Daoy (cell line): ENCODE results near the gene PARP14. TPM values are rescaled to one million over a fixed set of nuclear protein-coding genes. Genes with fewer than 3 reads are reported as not detected.
"Not testable (repeated sequence)": the region's sequence is repeated elsewhere in the genome, so short reads cannot be mapped to it uniquely, and the experiment has no call there.

Experiments used
- DNase-seq: peaks from one replicate; pipeline ENCODE4 v3.0.0-alpha.2; 2015; ENCODE audit warnings: low read depth
- total RNA-seq: library from RNA; depleted of rRNA; stranded (reverse); fragments of >200 nt; shearing (Covaris generic); gene quantifications from 2 replicates; pipeline ENCODE4 v1.2.3, GENCODE V29; 2014

PARP14 gene
- total RNA-seq, 1 experiment from 2014 or later = 36.9 TPM

DNA sequence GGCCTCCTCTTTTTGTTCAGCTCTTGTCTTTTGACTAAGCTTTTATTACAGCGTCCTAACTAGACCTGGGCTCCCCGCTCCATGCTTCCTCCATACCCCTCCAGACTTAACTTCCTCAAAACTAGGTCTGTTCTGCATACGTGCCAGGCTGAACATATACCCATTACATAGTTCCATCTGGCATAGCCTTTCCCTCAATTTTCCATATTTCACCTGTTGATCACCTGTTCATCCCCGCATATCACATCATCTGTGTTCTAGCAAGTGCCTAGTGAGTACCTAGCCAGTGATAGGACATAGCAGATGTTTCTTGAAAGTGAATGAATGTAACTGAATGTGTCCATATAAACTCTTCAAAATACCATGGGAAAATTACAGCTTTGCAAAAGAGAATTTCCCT is 36.0 kb downstream of the PARP14 start:
- DNase-seq = no peak

GRCh38 chr3:122719273-122719921 is 38.8 kb downstream of the PARP14 start:
- no peak for DNase-seq

- no peak for DNase-seq
Measured at GRCh38 chr3:122725106-122725505, 44.5 kb downstream of the PARP14 start.

GRCh38 chr3:122727294-122727693 is 46.7 kb downstream of the PARP14 start:
- no peak for DNase-seq

GRCh38 chr3:122727766-122728165 is 47.1 kb downstream of the PARP14 start:
- DNase-seq = peak; percentile 2

GRCh38 chr3:122728186-122728585 is 47.5 kb downstream of the PARP14 start:
- DNase-seq = no peak

DNA sequence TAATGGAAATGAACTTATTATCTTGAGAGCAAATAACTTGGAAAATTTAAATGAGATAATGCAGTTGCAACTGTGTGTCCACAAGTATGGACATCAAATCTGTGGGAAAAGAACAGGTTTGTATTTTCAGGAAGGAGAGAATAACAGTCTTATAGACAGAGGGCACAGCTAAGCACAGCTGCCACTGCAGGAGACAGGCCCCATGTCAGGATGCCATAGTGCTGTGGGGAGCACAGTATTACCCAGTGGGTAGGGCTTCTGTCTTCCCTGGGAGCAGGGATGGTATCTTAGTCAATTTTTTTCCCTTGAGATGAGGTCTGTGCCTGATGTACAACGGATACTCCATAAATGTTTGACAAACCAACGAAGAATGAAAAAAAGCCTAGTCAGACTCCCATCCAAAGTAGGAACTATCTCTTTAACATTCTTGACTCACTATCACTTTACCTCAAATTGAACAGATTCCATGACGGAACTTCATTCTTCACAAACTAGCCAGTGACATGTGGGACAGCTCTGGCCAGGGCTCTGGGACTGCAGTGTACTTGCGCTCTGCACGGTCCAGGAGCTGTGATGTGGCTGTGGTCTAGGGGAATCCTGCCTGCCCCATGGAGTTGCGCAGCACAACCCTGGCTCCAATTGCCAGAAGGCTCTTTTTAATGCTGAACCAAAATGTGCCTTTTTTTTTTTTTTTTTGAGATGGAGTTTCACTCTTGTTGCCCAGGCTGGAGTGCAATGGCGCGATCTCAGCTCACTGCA is 48.3 kb downstream of the PARP14 start:
- DNase-seq = no peak

DNA sequence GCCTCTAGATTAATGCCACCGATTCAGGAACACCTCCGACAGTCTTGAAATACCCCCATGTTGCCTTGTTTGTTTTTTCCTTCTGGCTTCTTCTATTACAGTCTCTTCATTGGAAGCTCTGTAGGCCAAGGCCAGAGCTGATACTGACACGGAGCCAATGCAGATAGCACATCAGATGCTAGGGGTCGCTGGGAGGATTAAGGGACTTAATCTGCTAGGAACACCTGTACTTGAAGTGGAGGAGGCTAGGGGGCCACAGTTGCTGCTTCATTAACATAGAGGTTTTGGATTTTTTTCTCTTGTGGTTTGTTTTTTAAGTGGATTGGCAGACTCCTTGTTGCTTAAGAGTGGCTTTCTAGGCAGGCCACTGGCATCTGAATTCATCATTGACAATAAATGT is 49.6 kb downstream of the PARP14 start:
- no peak for DNase-seq

DNA sequence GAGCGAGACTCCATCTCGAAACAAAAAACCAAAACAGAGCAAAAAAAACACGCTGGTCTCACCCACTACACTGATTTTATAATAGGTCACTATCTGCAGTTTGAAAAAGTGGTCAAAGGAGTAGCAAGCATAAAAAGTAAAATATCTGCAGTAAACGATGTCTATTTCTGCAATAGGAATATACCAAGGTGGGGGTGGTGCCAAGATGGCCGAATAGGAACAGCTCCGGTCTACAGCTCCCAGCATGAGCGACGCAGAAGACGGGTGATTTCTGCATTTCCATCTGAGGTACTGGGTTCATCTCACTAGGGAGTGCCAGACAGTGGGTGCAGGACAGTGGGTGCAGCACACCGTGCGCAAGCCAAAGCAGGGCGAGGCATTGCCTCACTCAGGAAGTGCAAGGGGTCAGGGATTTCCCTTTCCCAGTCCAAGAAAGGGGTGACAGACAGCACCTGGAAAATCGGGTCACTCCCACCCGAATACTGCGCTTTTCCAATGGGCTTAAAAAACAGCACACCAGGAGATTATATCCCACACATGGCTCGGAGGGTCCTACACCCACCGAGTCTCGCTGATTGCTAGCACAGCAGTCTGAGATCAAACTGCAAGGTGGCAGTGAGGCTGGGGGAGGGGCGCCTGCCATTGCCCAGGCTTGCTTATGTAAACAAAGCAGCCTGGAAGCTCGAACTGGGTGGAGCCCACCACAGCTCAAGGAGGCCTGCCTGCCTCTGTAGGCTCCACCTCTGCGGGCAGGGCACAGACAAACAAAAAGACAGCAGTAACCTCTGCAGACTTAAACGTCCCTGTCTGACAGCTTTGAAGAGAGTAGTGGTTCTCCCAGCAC is 52.3 kb downstream of the PARP14 start:
- DNase-seq = not testable (repeated sequence)

DNA sequence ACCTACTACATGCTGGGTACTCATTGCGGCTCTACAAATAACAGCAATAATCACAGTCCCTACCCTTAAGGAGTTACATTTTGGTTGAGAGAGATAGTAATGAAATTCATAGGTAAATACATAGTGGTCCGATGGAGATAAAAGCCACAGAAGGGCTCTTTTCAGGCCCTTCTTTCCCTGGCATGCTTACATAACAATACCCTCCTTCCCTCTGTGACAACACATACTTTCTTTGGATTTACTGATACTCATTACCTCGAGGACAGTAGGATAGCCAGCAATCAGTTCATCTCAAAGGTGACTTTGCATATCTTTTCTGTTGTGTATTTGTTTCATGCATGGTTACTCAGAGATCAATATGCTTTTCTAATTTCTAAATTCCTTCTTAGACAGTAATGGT is 58.5 kb downstream of the PARP14 start:
- DNase-seq = no peak

- DNase-seq = no peak
Measured at GRCh38 chr3:122742234-122742633, 61.6 kb downstream of the PARP14 start.

DNA sequence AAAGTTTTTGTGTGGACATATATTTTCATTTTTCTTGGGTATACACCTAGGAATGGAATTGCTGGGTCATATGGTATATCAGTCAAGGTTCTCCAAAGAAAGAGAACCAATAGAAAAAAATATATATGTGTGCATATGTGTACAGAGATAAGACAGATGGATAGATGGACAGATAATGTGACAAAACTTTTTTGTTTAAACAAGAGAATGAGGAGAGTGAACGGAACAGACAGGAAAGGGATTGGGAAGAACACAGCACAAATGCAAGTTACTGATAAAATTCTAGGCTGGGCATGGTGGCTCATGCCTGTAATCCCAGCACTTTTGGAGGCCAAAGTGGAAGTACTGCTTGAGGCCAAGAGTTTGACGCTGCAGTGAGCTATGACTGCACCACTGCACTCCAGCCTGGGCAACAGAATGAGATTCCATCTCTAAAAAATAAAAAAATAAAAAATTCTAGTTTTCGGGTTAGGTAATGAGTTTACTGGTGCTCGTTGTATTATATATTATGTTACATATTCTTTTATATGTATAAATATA is 63.0 kb downstream of the PARP14 start:
- DNase-seq = no peak

DNA sequence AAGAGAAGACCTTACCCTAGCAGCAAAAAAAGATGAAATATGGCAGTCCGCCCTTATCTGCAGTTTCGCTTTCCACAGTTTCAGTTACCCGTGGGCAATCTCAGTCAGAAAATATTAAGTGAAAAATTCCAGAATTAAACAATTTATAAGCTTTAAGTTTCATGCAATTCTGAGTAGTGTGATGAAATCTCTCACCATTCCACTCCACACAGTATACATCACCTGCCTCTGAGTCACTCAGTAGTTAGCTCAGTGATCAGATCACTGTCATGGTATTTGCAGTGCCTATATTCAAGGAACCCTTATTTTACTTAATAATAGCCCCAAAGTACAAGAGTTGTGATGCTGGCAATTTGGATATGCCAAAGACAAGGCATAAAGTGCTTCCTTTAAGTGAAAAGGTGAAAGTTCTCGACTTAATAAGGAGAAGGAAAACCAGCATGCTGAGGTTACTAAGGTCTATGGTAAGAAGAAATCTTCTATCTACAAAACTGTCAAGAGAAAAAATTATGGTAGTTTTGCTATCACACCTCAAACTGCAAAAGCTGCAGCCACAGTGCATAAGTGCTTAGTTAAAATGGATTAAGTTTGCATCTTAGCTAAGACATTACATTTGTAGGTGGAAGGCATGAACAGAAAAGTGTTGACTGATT is 64.9 kb downstream of the PARP14 start:
- DNase-seq = peak; percentile 4

DNA sequence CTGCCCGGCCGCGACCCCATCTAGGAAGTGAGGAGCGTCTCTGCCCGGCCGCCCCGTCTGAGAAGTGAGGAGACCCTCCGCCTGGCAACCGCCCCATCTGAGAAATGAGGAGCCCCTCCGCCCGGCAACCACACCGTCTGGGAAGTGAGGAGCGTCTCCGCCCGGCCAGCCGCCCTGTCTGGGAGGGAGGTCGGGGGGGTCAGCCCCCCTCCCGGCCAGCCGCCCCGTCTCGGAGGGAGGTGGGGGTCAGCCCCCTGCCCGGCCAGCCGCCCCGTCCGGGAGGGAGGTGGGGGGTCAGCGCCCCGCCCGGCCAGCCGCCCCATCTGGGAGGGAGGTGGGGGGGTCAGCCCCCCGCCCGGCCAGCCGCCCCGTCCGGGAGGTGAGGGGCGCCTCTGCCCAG is 66.7 kb downstream of the PARP14 start:
- not testable (repeated sequence) for DNase-seq

GRCh38 chr3:122748347-122748746 is 67.7 kb downstream of the PARP14 start:
- DNase-seq = no peak

- peak; percentile 44 for DNase-seq
Measured at GRCh38 chr3:122754929-122755328, 74.3 kb downstream of the PARP14 start.

GRCh38 chr3:122755491-122755890 is 74.9 kb downstream of the PARP14 start:
- no peak for DNase-seq

- DNase-seq = no peak
Measured at GRCh38 chr3:122758877-122759560, 78.4 kb downstream of the PARP14 start.

DNA sequence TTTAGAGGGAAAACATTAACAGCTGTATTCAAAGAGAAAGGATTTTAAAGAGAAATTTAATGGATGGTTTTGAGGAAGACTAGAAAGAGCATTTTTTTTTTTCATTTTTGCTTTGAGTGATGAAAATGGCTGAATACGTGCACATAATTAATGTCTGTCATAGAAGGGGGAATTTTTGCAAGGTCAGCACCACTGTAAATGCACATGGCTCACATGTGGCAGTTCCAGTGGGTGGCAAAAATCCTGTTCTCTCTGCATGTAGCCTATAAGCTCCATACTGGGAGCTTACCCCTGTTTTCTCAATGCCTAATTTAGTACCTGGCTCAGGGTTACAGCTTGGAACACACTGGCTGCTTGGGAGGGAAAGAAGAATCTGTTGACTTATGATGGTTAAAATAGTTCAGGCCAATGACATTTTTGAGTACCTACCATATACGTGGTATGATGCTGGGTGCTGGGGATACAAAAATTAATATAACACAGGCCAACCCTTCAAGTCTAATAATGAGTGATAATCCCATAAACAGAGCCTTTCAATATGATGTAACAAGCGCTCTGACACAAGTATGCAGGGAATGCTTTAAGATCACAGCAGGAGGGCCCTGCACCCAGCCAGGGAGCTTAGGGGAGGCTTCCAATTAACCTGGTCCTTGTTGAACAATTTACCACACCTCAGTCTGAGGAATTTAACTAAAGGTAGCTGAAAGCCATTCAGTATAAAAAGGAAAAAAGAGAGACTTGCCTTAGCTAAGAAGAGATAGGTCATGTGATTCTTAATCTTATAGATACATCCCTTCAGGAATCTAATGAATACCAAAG is 80.0 kb downstream of the PARP14 start:
- DNase-seq = no peak

DNA sequence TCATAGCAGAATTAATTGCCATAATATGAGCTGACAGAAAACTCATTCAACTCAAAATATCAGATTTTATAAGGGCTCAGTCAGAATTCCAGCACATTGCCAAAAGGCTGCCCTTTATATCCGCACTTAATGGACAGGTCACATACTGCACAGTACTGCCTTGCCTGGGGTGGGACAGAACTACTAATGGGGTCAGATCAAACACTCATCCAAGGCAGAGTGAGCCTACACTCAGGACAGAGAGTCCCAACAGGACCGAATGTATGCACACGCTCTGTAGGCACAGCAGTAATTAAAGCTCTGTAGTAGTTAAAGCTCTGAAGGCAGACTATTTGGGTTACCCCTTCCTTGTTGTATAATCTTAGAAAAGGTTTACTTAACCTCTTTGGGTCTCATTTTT is 85.8 kb downstream of the PARP14 start:
- no peak for DNase-seq
